GM12878 (cell line): ENCODE measurements around the gene IBTK. TPM values are rescaled to one million over a fixed set of nuclear protein-coding genes. Genes with fewer than 3 reads are reported as not detected.

ENCODE experiments used
- BRCA1 ChIP-seq: IDR thresholded peaks from 2 replicates; pipeline ENCODE4 v1.6.1; 2011; ENCODE audit warnings: low read depth, low read length, improper control_type of control experiment
- IRF4 ChIP-seq: IDR thresholded peaks from 2 replicates; pipeline ENCODE4 v1.6.1; 2011; ENCODE audit warnings: low read depth, low read length
- IRF5 ChIP-seq: fragments of 450-650 bp; IDR thresholded peaks from 2 replicates; pipeline ENCODE4 v1.6.1; 2017; ENCODE audit warnings: borderline replicate concordance
- JUND ChIP-seq: IDR thresholded peaks from 2 replicates; pipeline ENCODE4 v1.6.1; 2012; ENCODE audit warnings: low read depth, mild to moderate bottlenecking, low read length, improper control_type of control experiment, moderate library complexity
- NFYB ChIP-seq: IDR thresholded peaks from 2 replicates; pipeline ENCODE4 v1.6.1; 2011; ENCODE audit warnings: low read depth, mild to moderate bottlenecking, low read length, improper control_type of control experiment, moderate library complexity; ENCODE audit not compliant: insufficient read depth
- NKRF ChIP-seq: fragments of 450-650 bp; conservative IDR thresholded peaks from 2 replicates; pipeline ENCODE4 v1.6.1; 2017; ENCODE audit warnings: mild to moderate bottlenecking, moderate library complexity
- NRF1 ChIP-seq: conservative IDR thresholded peaks from 2 replicates; pipeline ENCODE4 v1.6.1; 2011; ENCODE audit warnings: mild to moderate bottlenecking, low read depth, low read length, improper control_type of control experiment
- polyA plus RNA-seq, 11 experiments: library from polyadenylated mRNA; depleted of rRNA in 4 of 11; unstranded in 6 of 11; stranded (reverse) in 5 of 11; fragments of >200 nt; fragmentation: Nextera tagmentation in 4 of 11; fragmentation: Illumina TruSeq in 1 of 11; extraction: Ambion mirVana in 4 of 11; extraction: Trizol in 1 of 11; gene quantifications; 1 replicate in 1 of 11; 2 replicates in 10 of 11; pipeline versions ENCODE4 v1.2.1 to v1.2.3, GENCODE V29; 2011 to 2016; ENCODE audit warnings: inconsistent platforms in 2 of 11, missing spikeins in 2 of 11, low read depth in 1 of 11
- total RNA-seq, 4 experiments: library from RNA; depleted of rRNA in 3 of 4; stranded (reverse); fragments of >200 nt in 3 of 4; fragmentation: Illumina TruSeq in 1 of 4; extraction: Trizol in 1 of 4; gene quantifications; 2 replicates each; pipeline versions ENCODE4 v1.2.1 to v1.2.3, GENCODE V29; 2013 to 2021
- TF ChIP-seq, protein P1 (sequence below): fragments of 450-650 bp; IDR thresholded peaks from 2 replicates; pipeline ENCODE4 v1.6.1; 2016; ENCODE audit warnings: mild to moderate bottlenecking, moderate library complexity, borderline replicate concordance

IBTK gene
- total and polyA plus RNA-seq, 10 of the 15 experiments (the other 5 are each of a cell fraction or from before 2014, with no cell fraction given) = 12.0 to 32.1 (median 20.9) TPM

GRCh38 chr6:82220167-82220566 is 27.4 kb downstream of the IBTK start (continued):
- TF ChIP-seq NRF1 (no peak), JUND (no peak), NFYB (no peak), BRCA1 (no peak), IRF4 (no peak), NKRF (no peak), IRF5 (no peak)
- TF ChIP-seq, protein P1, sequence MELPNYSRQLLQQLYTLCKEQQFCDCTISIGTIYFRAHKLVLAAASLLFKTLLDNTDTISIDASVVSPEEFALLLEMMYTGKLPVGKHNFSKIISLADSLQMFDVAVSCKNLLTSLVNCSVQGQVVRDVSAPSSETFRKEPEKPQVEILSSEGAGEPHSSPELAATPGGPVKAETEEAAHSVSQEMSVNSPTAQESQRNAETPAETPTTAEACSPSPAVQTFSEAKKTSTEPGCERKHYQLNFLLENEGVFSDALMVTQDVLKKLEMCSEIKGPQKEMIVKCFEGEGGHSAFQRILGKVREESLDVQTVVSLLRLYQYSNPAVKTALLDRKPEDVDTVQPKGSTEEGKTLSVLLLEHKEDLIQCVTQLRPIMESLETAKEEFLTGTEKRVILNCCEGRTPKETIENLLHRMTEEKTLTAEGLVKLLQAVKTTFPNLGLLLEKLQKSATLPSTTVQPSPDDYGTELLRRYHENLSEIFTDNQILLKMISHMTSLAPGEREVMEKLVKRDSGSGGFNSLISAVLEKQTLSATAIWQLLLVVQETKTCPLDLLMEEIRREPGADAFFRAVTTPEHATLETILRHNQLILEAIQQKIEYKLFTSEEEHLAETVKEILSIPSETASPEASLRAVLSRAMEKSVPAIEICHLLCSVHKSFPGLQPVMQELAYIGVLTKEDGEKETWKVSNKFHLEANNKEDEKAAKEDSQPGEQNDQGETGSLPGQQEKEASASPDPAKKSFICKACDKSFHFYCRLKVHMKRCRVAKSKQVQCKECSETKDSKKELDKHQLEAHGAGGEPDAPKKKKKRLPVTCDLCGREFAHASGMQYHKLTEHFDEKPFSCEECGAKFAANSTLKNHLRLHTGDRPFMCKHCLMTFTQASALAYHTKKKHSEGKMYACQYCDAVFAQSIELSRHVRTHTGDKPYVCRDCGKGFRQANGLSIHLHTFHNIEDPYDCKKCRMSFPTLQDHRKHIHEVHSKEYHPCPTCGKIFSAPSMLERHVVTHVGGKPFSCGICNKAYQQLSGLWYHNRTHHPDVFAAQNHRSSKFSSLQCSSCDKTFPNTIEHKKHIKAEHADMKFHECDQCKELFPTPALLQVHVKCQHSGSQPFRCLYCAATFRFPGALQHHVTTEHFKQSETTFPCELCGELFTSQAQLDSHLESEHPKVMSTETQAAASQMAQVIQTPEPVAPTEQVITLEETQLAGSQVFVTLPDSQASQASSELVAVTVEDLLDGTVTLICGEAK = no peak
